ENCODE results near the gene VPS37C. TPM values are rescaled to one million over a fixed set of nuclear protein-coding genes. Genes with fewer than 3 reads are reported as not detected.

Gene VPS37C
- total RNA-seq, 1 experiment from 2014 or later: 23.4 TPM

- peaks cover 8% of the 10 kb centered on the region for H3K36me3 Mint-ChIP-seq
Measured at GRCh38 chr11:61090982-61091372, 70.2 kb downstream of the VPS37C start.

More at GRCh38 chr11:61090982-61091372, 70.2 kb downstream of the VPS37C start:
- Mint-ChIP-seq H3K4me1 (peaks cover 12% of the 10 kb centered on the region), H3K9me3 (peaks cover 25% of the 10 kb centered on the region), H3K4me3 (no peak overlapping the region), H3K27me3 (ENCODE audit: low read depth) (no peaks in the 10 kb centered on the region; the same call in 1 of the 2 replicates), H3K27ac (no peak overlapping the region)
- TF ChIP-seq FOXP4 (CRISPR knock-in tag; IDR thresholded peaks at IDR 0.05): no peak
- TF ChIP-seq ZNF281 (CRISPR knock-in tag; IDR thresholded peaks at IDR 0.05): no peak
- TF ChIP-seq ELF4 (CRISPR knock-in tag; IDR thresholded peaks at IDR 0.05; ENCODE audit: low read depth): no peak
- no peak for TF ChIP-seq JUN (CRISPR knock-in tag; IDR thresholded peaks at IDR 0.05)
- TF ChIP-seq CREM (CRISPR knock-in tag; IDR thresholded peaks at IDR 0.05): no peak
- no peak for TF ChIP-seq TEAD4 (CRISPR knock-in tag; IDR thresholded peaks at IDR 0.05)
- no peak for TF ChIP-seq CTCF (IDR thresholded peaks at IDR 0.05)
- no peak for TF ChIP-seq GTF2I (CRISPR knock-in tag; conservative IDR thresholded peaks at IDR 0.05)
- no peak for TF ChIP-seq GRHL2 (CRISPR knock-in tag; IDR thresholded peaks at IDR 0.05; ENCODE audit: insufficient replicate concordance, severe bottlenecking)
- no peak for TF ChIP-seq TP53 (CRISPR knock-in tag; IDR thresholded peaks at IDR 0.05)
- TF ChIP-seq ZNF219 (CRISPR knock-in tag; IDR thresholded peaks at IDR 0.05; ENCODE audit: borderline replicate concordance): no peak
- TF ChIP-seq PREB (CRISPR knock-in tag; IDR thresholded peaks at IDR 0.05; ENCODE audit: borderline replicate concordance): no peak
- no peak for TF ChIP-seq KAT7 (CRISPR knock-in tag; IDR thresholded peaks at IDR 0.05; ENCODE audit: borderline replicate concordance)
- no peak for TF ChIP-seq ZSCAN18 (CRISPR knock-in tag; IDR thresholded peaks at IDR 0.05)
- no peak for TF ChIP-seq SP1 (CRISPR knock-in tag; conservative IDR thresholded peaks at IDR 0.05)
- no peak for TF ChIP-seq ZNF532 (CRISPR knock-in tag; IDR thresholded peaks at IDR 0.05; ENCODE audit: borderline replicate concordance)
- TF ChIP-seq STAT6 (CRISPR knock-in tag; conservative IDR thresholded peaks at IDR 0.05; ENCODE audit: low read depth): no peak
- no peak for TF ChIP-seq CDX4 (CRISPR knock-in tag; IDR thresholded peaks at IDR 0.05; ENCODE audit: borderline replicate concordance)
- TF ChIP-seq ETV6 (CRISPR knock-in tag; IDR thresholded peaks at IDR 0.05): no peak
- ChIA-PET CTCF (interaction anchor here (1.1 to 1.8 kb wide), 5 partner anchors 10 to 176 kb away, joined by 3 to 5 read pairs (median 3); no protein-coding TSS in a partner anchor), POLR2A (interaction anchor here (1.4 kb wide), 1 partner anchor 28 kb away, joined by 3 read pairs; no protein-coding TSS in a partner anchor)
- no peak for ATAC-seq
- DNase-seq (ENCODE audit: low spot score): no peak
